Measurements from ENCODE around the gene CYSLTR2. TPM values are rescaled to one million over a fixed set of nuclear protein-coding genes. Genes with fewer than 3 reads are reported as not detected.
"Not testable (repeated sequence)": the region's sequence is repeated elsewhere in the genome, so short reads cannot be mapped to it uniquely, and the experiment has no call there.

Gene CYSLTR2
- total RNA-seq, 1 donor from 2014 or later: not detected

DNA sequence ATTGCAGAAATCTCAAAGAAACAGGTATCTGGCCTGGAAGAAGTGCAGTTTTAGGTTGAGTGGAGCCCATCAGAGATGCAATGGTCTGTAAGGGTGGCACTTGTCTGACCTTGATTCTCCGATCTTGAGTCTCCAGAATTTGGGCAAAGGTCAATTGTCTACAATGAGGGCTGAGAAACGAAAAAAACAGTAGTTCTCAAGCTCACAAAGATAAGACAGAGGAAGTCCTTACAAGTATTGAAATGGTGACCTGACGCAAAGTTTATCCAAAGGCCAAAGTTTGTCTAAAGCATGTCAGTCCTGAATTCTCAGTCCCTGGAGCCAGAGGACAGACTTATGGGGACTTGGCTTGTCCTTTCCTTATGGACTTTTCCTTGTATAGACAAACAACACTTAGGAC is 40.3 kb downstream of the CYSLTR2 start:
- TF ChIP-seq, protein P1, sequence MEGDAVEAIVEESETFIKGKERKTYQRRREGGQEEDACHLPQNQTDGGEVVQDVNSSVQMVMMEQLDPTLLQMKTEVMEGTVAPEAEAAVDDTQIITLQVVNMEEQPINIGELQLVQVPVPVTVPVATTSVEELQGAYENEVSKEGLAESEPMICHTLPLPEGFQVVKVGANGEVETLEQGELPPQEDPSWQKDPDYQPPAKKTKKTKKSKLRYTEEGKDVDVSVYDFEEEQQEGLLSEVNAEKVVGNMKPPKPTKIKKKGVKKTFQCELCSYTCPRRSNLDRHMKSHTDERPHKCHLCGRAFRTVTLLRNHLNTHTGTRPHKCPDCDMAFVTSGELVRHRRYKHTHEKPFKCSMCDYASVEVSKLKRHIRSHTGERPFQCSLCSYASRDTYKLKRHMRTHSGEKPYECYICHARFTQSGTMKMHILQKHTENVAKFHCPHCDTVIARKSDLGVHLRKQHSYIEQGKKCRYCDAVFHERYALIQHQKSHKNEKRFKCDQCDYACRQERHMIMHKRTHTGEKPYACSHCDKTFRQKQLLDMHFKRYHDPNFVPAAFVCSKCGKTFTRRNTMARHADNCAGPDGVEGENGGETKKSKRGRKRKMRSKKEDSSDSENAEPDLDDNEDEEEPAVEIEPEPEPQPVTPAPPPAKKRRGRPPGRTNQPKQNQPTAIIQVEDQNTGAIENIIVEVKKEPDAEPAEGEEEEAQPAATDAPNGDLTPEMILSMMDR (conservative IDR thresholded peaks at IDR 0.05; ENCODE audit: low read depth, low read length): no peak
- DNase-seq (ENCODE audit: low read depth): no peak
- H3K4me3 ChIP-seq (ENCODE audit: low read depth, low read length): no peak overlapping the region

DNA sequence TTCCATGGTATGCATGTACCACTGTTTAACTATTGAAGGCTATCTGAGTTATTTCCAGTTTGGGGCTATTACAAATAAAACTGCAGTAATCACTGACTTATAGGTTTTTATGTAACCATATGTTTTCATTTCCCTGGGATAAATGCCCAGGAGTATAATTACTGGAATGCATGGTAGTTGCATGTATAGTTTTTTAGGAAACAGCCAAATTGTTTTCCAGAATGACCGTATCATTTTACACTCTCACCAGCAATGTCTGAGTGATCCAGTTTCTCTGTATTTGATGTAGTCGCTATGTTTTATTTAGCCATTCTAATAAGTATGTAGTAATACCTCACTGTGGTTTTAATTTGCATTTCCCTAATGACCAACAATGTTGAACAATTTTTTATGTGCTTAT is 42.0 kb downstream of the CYSLTR2 start:
- TF ChIP-seq, protein P1 (conservative IDR thresholded peaks at IDR 0.05; ENCODE audit: low read depth, low read length): no peak
- DNase-seq (ENCODE audit: low read depth): no peak
- no peak overlapping the region for H3K4me3 ChIP-seq (ENCODE audit: low read depth, low read length)

DNA sequence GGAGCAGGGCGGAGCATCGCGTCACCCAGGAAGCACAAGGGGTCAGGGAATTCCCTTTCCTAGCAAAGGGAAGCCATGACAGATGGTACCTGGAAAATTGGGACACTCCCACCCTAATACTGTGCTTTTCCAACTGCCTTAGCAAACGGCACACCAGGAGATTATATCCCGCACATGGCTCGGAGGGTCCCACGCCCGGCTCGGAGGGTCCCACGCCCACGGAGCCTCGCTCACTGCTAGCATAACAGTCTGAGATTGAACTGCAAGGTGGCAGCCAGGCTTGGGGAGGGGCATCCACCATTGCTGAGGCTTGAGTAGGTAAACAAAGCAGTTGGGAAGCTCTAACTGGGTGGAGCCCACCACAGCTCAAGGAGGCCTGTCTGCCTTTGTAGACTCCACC is 42.9 kb downstream of the CYSLTR2 start:
- DNase-seq (ENCODE audit: low read depth); H3K4me3 ChIP-seq (ENCODE audit: low read depth, low read length): not testable (repeated sequence)

DNA sequence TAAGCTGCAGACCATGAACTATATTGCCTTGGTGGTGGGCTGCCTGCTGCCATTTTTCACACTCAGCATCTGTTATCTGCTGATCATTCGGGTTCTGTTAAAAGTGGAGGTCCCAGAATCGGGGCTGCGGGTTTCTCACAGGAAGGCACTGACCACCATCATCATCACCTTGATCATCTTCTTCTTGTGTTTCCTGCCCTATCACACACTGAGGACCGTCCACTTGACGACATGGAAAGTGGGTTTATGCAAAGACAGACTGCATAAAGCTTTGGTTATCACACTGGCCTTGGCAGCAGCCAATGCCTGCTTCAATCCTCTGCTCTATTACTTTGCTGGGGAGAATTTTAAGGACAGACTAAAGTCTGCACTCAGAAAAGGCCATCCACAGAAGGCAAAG is 53.7 kb downstream of the CYSLTR2 start:
- DNase-seq (ENCODE audit: low read depth): no peak
- no peak overlapping the region for H3K4me3 ChIP-seq (ENCODE audit: low read depth, low read length)
- TF ChIP-seq, protein P1 (conservative IDR thresholded peaks at IDR 0.05; ENCODE audit: low read depth, low read length): no peak

DNA sequence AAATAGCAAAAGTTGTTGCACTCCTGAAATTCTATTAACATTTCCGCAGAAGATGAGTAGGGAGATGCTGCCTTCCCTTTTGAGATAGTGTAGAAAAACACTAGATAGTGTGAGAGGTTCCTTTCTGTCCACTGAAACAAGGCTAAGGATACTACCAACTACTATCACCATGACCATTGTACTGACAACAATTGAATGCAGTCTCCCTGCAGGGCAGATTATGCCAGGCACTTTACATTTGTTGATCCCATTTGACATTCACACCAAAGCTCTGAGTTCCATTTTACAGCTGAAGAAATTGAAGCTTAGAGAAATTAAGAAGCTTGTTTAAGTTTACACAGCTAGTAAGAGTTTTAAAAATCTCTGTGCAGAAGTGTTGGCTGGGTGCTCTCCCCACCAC is 55.0 kb downstream of the CYSLTR2 start:
- TF ChIP-seq, protein P1 (conservative IDR thresholded peaks at IDR 0.05; ENCODE audit: low read depth, low read length): no peak
- H3K4me3 ChIP-seq (ENCODE audit: low read depth, low read length): no peak overlapping the region
- no peak for DNase-seq (ENCODE audit: low read depth)

DNA sequence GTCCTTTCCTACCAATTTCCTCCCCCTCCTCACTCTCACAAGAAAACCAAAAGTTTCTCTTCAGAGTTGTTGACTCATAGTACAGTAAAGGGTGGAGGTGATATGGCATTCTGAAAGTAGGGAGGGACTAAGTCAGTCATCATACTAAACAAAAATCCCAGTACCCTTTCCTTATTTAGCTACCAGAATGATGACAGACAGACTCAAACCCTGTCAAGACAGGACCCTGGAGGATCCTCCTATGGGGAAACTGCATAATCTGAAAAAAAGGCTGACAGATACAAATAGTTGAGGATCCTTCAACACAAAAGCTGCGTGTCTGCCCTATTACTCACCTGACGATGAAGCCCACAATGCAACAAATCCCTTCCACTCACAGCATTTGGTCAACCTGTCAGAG is 55.5 kb downstream of the CYSLTR2 start:
- DNase-seq (ENCODE audit: low read depth): no peak
- no peak overlapping the region for H3K4me3 ChIP-seq (ENCODE audit: low read depth, low read length)
- TF ChIP-seq, protein P1 (conservative IDR thresholded peaks at IDR 0.05; ENCODE audit: low read depth, low read length): no peak

DNA sequence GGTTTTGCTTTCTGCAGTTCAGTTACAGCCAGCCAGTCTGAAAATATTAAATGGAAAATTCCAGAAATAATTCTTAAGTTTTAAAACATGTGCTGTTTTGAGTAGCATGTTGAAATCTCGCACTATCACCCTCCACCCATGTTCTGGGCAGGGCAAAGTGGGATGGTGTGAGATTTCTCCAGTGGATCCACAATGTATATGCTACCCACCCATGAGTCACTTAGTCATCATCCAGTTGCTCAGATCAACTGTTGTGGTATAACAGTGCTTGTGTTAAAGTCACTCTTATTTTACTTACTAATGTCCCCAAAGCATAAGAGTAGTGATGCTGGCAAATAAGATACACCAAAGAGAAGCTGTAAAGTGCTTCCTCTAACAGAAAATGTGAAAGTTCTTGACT is 56.4 kb downstream of the CYSLTR2 start:
- DNase-seq (ENCODE audit: low read depth): no peak
- H3K4me3 ChIP-seq (ENCODE audit: low read depth, low read length): no peak overlapping the region
- TF ChIP-seq, protein P1 (conservative IDR thresholded peaks at IDR 0.05; ENCODE audit: low read depth, low read length): no peak

DNA sequence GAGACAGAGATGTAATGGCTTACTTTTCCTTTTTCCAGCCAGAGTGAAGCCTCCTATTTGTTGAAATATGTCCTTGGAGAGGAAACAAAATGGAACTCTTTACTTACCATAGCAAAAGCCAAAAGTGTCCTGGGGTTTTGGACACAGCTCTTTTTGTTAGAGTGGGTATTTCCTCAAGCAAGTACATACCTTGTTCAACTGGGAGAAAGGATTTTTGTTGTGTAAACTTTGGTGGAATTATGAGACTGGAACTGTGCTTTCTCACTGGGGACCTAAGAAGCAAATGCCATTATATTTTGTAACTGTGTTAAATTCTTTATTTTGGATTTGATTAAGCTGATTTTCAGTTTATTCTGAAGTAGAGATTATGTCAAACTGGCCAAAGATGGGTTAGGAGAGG is 58.4 kb downstream of the CYSLTR2 start:
- TF ChIP-seq, protein P1 (conservative IDR thresholded peaks at IDR 0.05; ENCODE audit: low read depth, low read length): no peak

More for the DNA sequence above, 58.4 kb downstream of the CYSLTR2 start:
- H3K4me3 ChIP-seq (ENCODE audit: low read depth, low read length): no peak overlapping the region
- no peak for DNase-seq (ENCODE audit: low read depth)
